ENCODE data around the gene TMEM270. TPM values are rescaled to one million over a fixed set of nuclear protein-coding genes. Genes with fewer than 3 reads are reported as not detected.

TMEM270 gene
- total RNA-seq, 1 donor from 2014 or later = not detected

GRCh38 chr7:73876361-73876760 is 15.4 kb downstream of the TMEM270 start:
- Mint-ChIP-seq H3K36me3 (ENCODE audit: low read depth, unreplicated experiment) (no peaks in the 10 kb centered on the region), H3K4me3 (ENCODE audit: unreplicated experiment) (no peak overlapping the region), H3K4me1 (ENCODE audit: unreplicated experiment) (peaks cover 2% of the 10 kb centered on the region), H3K27me3 (ENCODE audit: unreplicated experiment) (peaks cover 3% of the 10 kb centered on the region), H3K27ac (ENCODE audit: unreplicated experiment) (no peak overlapping the region), H3K9me3 (ENCODE audit: unreplicated experiment) (no peaks in the 10 kb centered on the region)
- no peak for TF ChIP-seq CTCF (IDR thresholded peaks at IDR 0.05; ENCODE audit: unreplicated experiment)
- DNase-seq (ENCODE audit: low spot score) = no peak

GRCh38 chr7:73876973-73877372 is 16.0 kb downstream of the TMEM270 start:
- Mint-ChIP-seq H3K36me3 (ENCODE audit: low read depth, unreplicated experiment) (no peaks in the 10 kb centered on the region), H3K9me3 (ENCODE audit: unreplicated experiment) (no peaks in the 10 kb centered on the region), H3K4me1 (ENCODE audit: unreplicated experiment) (peaks cover 8% of the 10 kb centered on the region), H3K4me3 (ENCODE audit: unreplicated experiment) (no peak overlapping the region), H3K27ac (ENCODE audit: unreplicated experiment) (no peak overlapping the region), H3K27me3 (ENCODE audit: unreplicated experiment) (peaks cover 3% of the 10 kb centered on the region)
- DNase-seq (ENCODE audit: low spot score) = no peak
- no peak for TF ChIP-seq CTCF (IDR thresholded peaks at IDR 0.05; ENCODE audit: unreplicated experiment)

GRCh38 chr7:73879977-73880681 is 19.2 kb downstream of the TMEM270 start:
- H3K4me1 Mint-ChIP-seq (ENCODE audit: unreplicated experiment) = peaks cover 8% of the 10 kb centered on the region
- peaks cover 1% of the 10 kb centered on the region for H3K27me3 Mint-ChIP-seq (ENCODE audit: unreplicated experiment)
- no peak overlapping the region for H3K27ac Mint-ChIP-seq (ENCODE audit: unreplicated experiment)
- DNase-seq (ENCODE audit: low spot score) = no peak
- no peak overlapping the region for H3K4me3 Mint-ChIP-seq (ENCODE audit: unreplicated experiment)
- no peaks in the 10 kb centered on the region for H3K36me3 Mint-ChIP-seq (ENCODE audit: low read depth, unreplicated experiment)
- TF ChIP-seq CTCF (IDR thresholded peaks at IDR 0.05; ENCODE audit: unreplicated experiment) = no peak
- H3K9me3 Mint-ChIP-seq (ENCODE audit: unreplicated experiment) = no peaks in the 10 kb centered on the region

- Mint-ChIP-seq H3K9me3 (ENCODE audit: unreplicated experiment) (no peaks in the 10 kb centered on the region), H3K27ac (ENCODE audit: unreplicated experiment) (no peak overlapping the region), H3K4me1 (ENCODE audit: unreplicated experiment) (peaks cover 9% of the 10 kb centered on the region), H3K27me3 (ENCODE audit: unreplicated experiment) (peaks cover 1% of the 10 kb centered on the region), H3K4me3 (ENCODE audit: unreplicated experiment) (no peak overlapping the region), H3K36me3 (ENCODE audit: low read depth, unreplicated experiment) (no peaks in the 10 kb centered on the region)
- DNase-seq (ENCODE audit: low spot score) = no peak
- TF ChIP-seq CTCF (IDR thresholded peaks at IDR 0.05; ENCODE audit: unreplicated experiment) = no peak
Observed at GRCh38 chr7:73880755-73881328, 19.9 kb downstream of the TMEM270 start.

- H3K4me1 Mint-ChIP-seq (ENCODE audit: unreplicated experiment) = peaks cover 13% of the 10 kb centered on the region
- no peaks in the 10 kb centered on the region for H3K36me3 Mint-ChIP-seq (ENCODE audit: low read depth, unreplicated experiment)
- no peak for DNase-seq (ENCODE audit: low spot score)
- H3K27ac Mint-ChIP-seq (ENCODE audit: unreplicated experiment) = peak overlapping the region; percentile 24
- no peak overlapping the region for H3K4me3 Mint-ChIP-seq (ENCODE audit: unreplicated experiment)
- TF ChIP-seq CTCF (IDR thresholded peaks at IDR 0.05; ENCODE audit: unreplicated experiment) = no peak
- no peaks in the 10 kb centered on the region for H3K9me3 Mint-ChIP-seq (ENCODE audit: unreplicated experiment)
- H3K27me3 Mint-ChIP-seq (ENCODE audit: unreplicated experiment) = peaks cover 5% of the 10 kb centered on the region
Observed at GRCh38 chr7:73881352-73882046, 20.5 kb downstream of the TMEM270 start.
